C4-2B (cell line): ENCODE measurements around the gene AKAP12.

ENCODE experiments used
- H3K27ac ChIP-seq: fragments of 450-650 bp; 2 replicates; pipeline ENCODE4 v1.5.1; 2017
- CTCF ChIP-seq: fragments of 450-650 bp; conservative IDR thresholded peaks from 2 replicates; pipeline ENCODE4 v1.5.1; 2017; ENCODE audit warnings: mild to moderate bottlenecking
- ZFX ChIP-seq: fragments of 450-650 bp; IDR thresholded peaks from 2 replicates; pipeline ENCODE4 v1.6.1; 2017

AKAP12 gene

DNA sequence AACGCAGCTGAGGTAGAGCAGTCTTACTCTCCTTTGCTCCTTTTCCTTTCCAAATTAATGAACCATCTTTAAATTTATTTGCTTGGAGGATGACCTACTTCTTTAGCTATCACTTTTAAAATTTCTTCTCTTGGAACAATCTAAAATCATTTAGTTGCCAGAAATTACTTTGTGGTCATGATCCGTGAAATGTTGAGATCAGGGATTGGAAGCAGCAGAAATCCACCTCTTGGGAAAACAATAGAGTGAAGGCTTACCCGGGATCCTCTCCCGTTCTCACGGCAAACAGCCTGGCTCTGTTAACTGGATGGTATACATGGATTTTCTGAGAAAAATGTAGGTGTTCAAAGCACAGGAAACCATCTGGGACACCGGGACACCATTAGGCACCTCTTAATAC lies 7.7 kb downstream of the AKAP12 start:
- H3K27ac ChIP-seq: no peak overlapping the region
- TF ChIP-seq CTCF (no peak), ZFX (no peak)

DNA sequence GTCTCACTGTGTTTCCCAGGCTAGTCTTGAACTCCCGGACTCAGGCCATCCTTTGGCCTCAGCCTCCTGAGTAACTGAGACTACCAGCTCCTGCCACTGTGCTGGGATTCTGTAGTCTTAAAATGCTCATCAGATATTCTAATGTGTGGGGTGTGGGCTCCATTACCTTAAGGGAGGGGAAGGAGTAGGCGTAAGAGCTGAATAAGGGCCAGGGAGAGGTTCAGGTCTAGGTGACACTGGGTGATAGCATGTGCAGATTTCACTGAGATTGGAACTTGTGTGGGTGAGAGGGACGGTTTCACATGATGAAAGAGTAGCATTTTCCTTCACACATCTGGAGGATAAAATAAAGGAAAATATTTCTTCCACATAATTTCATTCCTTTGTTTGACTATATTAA lies 8.5 kb downstream of the AKAP12 start:
- H3K27ac ChIP-seq: no peak overlapping the region
- TF ChIP-seq ZFX (no peak), CTCF (no peak)

GRCh38 chr6:151252634-151253033 lies 12.9 kb downstream of the AKAP12 start:
- TF ChIP-seq ZFX (no peak), CTCF (no peak)
- H3K27ac ChIP-seq: no peak overlapping the region

DNA sequence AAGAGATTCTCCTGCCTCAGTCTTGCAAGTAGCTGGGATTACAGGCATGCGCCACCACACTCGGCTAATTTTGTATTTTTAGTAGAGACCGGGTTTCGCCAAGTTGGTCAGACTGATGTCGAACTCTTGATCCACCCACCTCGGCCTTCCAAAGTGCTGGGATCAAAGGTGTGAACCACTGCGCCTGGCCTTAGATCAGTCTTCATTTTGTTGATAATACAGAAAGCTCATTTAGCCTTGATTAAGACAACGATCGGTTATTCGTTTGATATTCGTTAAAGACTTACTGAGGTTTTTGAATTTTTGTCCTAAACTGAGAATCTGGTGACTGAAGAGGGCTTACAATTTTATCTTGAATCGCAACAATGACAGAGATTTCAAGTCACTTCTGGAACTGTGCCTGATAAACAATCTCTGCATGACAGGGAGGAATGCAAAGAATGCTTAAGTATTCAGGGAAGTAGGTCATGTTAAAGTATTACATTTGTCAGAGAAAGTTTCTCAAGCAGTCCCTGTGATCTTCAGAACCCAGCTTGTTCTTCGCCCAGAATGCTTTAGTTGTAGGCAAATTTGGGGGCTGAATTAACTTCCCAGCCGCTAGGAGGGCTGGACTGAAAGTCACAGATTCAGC lies 14.8 kb downstream of the AKAP12 start:
- no peak for TF ChIP-seq ZFX
- no peak for TF ChIP-seq CTCF
- no peak overlapping the region for H3K27ac ChIP-seq

DNA sequence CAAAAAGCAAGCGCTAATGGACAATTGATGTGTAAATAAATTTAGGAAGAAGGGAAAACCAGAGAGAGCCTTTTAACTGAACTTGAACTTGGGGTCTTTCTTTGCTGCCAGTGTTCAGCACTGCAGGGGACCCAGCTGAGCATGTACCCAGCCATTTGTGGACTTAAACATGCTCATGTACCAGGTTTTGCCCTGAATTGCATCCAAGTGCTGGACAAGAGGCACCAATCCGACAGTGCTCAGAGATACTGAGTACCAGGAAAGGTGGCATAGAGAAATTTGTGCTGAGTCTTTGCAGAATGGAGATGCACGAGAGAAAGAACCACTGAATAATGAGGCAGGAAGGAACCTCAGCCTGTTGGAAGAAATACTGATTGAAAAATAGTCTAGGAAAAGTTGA lies 16.0 kb downstream of the AKAP12 start:
- TF ChIP-seq CTCF (no peak), ZFX (no peak)
- H3K27ac ChIP-seq: no peak overlapping the region

- no peak overlapping the region for H3K27ac ChIP-seq
- TF ChIP-seq ZFX: no peak
These were observed 18.2 kb downstream of the AKAP12 start for GRCh38 chr6:151257985-151258445.

DNA sequence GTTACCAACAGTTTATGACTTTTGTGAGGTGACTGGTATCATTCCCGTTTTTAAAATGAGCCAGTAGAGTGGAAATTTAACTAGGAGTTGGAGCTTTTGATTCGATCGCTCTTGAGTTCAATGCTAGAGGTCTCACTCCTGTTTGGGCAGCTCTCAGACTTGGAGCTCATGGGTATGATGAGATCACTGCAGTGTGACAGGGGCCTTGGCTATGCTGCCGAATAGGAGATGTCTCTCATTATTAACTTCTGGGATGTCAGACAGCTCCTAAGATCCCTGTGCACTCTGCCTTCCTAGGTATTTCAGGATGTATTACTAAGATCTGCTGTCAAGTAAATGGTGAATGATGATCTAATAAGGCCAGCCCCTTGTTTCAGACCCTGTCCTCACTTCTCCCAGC lies 20.4 kb downstream of the AKAP12 start:
- H3K27ac ChIP-seq: no peak overlapping the region
- TF ChIP-seq ZFX (no peak), CTCF (no peak)

DNA sequence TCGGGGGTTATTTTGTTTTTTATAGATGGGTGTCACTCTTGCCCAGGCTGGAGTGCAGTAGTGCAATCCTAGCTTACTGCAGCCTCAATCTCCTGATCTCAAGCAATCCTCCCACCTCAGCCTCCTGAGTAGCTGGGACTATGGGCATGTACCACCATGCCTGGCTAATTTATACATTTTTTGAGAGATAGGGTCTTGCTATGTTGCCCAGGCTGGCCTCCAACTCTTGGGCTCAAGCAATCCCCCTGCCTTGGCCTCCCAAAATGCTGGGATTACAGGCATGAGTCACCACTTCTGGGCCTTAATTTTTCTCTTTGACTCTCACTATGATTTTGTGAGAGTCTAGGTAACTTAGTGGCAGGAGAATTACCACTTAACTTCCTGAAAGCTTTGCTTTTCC lies 23.3 kb downstream of the AKAP12 start:
- no peak overlapping the region for H3K27ac ChIP-seq
- TF ChIP-seq ZFX (no peak), CTCF (no peak)
